Skeletal muscle tissue (tissue), 4 donors: ENCODE results near the gene GRIA3. TPM values are rescaled to one million over a fixed set of nuclear protein-coding genes. Genes with fewer than 3 reads are reported as not detected.
"Not testable (repeated sequence)": the region's sequence is repeated elsewhere in the genome, so short reads cannot be mapped to it uniquely, and the experiment has no call there.

Experiments
- H3K27ac ChIP-seq: one replicate; pipeline ENCODE4 v1.7.0; 2013; ENCODE audit warnings: mild to moderate bottlenecking, low read depth, low read length, inconsistent platforms
- H3K27me3 ChIP-seq, 3 donors: one replicate each; pipeline ENCODE4 v1.7.0; 2013; ENCODE audit warnings: low read length in 3 of 3; ENCODE audit not compliant: control insufficient read depth in 3 of 3, insufficient read depth in 3 of 3
- H3K36me3 ChIP-seq, 3 donors: one replicate each; pipeline ENCODE4 v1.7.0; 2013; ENCODE audit warnings: low read length in 3 of 3; ENCODE audit not compliant: control insufficient read depth in 3 of 3, insufficient read depth in 3 of 3
- H3K4me1 ChIP-seq, 3 donors: one replicate each; pipeline ENCODE4 v1.7.0; 2013; ENCODE audit warnings: low read length in 3 of 3, mild to moderate bottlenecking in 3 of 3; ENCODE audit not compliant: control insufficient read depth in 3 of 3, insufficient read depth in 3 of 3
- H3K4me3 ChIP-seq, 3 donors: one replicate each; pipeline ENCODE4 v1.7.0; 2013; ENCODE audit warnings: low read length in 3 of 3
- H3K9ac ChIP-seq, 3 donors: one replicate each; pipeline ENCODE4 v1.7.0; 2013; ENCODE audit warnings: low read length in 3 of 3, mild to moderate bottlenecking in 3 of 3, moderate library complexity in 2 of 3, low read depth in 1 of 3
- H3K9me3 ChIP-seq, 3 donors: one replicate each; pipeline ENCODE4 v1.7.0; 2013; ENCODE audit warnings: low read length in 3 of 3; ENCODE audit not compliant: control insufficient read depth in 3 of 3
- total RNA-seq: library from RNA; depleted of rRNA; stranded (reverse); fragments of >200 nt; gene quantifications from one replicate; pipeline ENCODE4 v1.2.3, GENCODE V29; 2014
- donor health status: Osteomylitis.

GRIA3 gene
- total RNA-seq, 1 donor from 2014 or later: 5.2 TPM

DNA sequence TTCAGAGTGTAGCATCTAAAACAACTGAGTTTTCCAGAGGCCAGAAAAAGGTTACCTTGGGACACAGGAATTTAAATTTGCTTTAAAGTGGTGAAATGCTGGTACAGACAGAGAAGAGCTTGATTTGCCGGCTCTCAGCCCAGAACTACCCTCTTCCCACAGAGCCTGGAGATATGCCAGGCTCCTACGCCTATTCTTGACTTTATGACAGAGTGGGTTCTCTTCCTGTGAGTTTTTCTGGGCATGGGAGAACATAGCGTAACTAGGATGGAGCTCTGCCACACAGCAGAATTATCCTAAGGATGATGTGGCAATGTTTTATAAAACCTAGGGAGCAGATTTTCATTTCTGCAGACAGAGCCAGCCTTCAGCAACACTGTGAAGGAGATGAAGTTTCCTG, 241.8 kb downstream of the GRIA3 start:
- no peaks in the 10 kb centered on the region for H3K27me3 ChIP-seq
- H3K27ac ChIP-seq: no peak overlapping the region
- H3K4me3 ChIP-seq: no peak overlapping the region
- no peaks in the 10 kb centered on the region for H3K4me1 ChIP-seq
- H3K9me3 ChIP-seq: no peaks in the 10 kb centered on the region
- no peak overlapping the region for H3K9ac ChIP-seq
- no peaks in the 10 kb centered on the region for H3K36me3 ChIP-seq

DNA sequence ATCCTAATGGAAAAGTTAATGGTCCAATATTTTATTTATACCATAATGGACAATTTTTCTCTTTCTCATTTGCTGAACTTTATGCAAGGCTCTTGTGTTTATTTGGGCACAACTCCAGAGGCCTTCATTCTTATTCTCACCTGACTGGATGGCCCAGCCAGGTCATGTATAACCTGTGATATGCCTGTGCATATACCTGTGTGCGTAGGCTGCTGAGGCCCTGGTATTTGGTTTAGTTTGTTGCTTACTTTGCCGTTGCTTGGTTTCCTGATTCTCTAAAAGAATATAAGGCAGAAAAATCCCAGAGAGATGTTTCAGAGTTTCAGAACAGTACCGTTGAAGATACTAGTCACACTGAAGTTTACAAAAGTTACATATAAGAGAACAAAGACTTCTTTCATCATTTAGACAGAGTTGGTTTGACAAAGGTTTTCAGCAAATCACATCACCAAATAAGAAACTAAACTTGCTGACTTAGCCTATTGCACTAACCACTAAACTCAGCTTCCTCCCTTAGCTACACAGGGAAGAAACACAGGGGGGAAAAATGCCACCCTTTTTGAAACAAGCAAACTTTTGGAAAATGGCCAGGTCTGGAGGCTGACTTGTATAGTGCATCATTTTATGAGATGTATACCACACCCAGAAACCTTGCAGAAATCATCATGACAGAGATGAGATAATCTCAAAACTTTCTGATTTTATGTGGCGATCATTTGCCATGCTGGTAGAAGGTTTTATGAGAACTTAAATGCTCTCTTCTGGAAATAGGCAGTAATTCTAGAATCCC, 248.5 kb downstream of the GRIA3 start:
- H3K36me3 ChIP-seq: no peaks in the 10 kb centered on the region
- no peaks in the 10 kb centered on the region for H3K4me1 ChIP-seq

DNA sequence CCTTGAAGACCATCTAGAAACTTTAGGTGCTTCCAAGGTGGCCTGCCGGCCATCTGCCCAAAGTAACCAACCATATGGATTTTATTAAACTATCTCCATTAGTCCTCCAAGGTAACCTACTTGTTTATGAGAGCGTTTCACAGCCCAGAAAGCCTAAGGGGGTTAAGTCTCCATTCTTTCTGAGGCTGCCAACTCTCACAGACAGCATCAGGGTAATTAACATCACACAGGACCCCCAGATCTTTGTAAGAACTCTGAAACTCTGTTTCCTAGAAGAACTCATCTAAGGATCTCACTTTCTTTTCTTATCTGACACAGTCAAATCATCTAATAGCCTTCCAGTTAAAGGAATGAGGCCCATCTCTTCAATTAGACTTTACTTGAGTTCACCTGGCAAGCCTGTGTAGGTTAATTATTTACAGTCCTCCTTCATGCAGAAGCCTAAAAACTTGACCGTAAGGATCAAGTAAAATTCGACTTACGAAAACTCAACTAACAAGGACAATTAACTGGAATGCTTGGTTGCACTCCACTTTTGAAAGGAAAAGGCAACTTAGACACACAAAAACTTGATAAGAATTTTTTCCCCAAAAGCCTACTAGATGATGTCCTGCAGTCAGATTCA, 252.5 kb downstream of the GRIA3 start:
- Histone ChIP-seq H3K4me3 (no peak overlapping the region), H3K9me3 (no peaks in the 10 kb centered on the region), H3K27me3 (no peaks in the 10 kb centered on the region), H3K27ac (no peak overlapping the region), H3K36me3 (no peaks in the 10 kb centered on the region), H3K9ac (no peak overlapping the region), H3K4me1 (no peaks in the 10 kb centered on the region)

More for the DNA sequence above, 248.5 kb downstream of the GRIA3 start:
- Histone ChIP-seq H3K9me3 (no peaks in the 10 kb centered on the region), H3K4me3 (no peak overlapping the region), H3K27ac (no peak overlapping the region), H3K27me3 (no peaks in the 10 kb centered on the region), H3K9ac (no peak overlapping the region)

DNA sequence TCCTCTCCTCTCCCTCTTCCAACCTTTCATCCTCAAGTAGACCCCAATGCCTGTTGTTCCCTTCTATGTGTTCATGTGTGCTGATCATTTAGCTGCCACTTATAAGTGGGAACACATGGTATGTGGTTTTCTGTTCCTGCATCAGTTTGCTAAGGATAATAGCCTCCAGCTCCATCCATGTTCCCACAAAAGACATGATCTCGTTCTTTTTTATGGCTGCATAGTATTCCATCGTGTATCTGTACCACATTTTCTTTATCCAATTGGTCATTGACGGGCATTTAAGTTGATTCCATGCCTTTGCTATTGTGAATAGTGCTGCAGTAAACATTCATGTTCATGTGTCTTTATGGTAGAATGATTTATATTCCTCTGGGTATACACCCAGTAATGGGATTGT, 255.8 kb downstream of the GRIA3 start:
- H3K27me3 ChIP-seq, H3K9me3 ChIP-seq, H3K9ac ChIP-seq, H3K27ac ChIP-seq, H3K36me3 ChIP-seq, H3K4me1 ChIP-seq, H3K4me3 ChIP-seq: not testable (repeated sequence)

DNA sequence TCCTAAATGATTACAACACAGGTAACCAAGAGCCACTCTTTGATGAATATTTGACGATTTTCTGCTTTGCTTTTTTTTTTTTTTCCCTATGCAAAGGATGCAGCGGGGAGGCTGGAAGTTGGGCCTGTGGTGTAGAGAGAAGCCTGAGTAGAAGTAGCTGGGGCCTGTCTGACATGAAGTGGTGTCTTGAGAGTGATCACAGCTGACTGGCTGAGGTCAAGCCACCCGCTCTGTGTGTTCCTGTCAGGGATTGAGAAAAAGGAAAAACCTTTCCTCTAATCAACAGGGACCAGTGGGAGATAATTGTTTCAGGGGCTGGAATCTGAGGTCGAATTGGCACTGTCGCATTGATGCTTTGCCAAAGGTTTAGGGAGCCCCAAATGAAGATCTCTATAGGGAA, 258.7 kb downstream of the GRIA3 start:
- H3K9me3 ChIP-seq: no peaks in the 10 kb centered on the region
- no peak overlapping the region for H3K4me3 ChIP-seq
- no peak overlapping the region for H3K27ac ChIP-seq
- H3K9ac ChIP-seq: no peak overlapping the region
- no peaks in the 10 kb centered on the region for H3K4me1 ChIP-seq
- no peaks in the 10 kb centered on the region for H3K36me3 ChIP-seq
- H3K27me3 ChIP-seq: no peaks in the 10 kb centered on the region

DNA sequence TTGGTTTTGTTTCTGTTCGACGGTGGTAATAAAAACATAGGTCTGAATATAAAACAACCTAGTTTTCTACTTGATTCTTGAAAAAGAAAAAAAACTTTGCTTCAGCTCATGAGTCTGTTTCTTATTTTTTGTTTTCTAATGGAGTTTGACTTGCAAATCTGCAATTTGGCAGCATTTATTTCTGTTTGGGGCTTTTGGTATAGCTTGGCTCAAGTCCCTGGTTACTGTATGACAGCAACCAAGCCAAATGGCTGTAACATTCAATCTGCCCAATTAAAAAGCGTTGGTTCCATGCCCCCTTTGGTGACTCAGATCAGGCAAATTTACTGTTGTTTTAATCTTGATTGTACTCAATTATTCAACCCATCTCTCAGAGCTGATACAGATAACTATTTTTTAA, 263.4 kb downstream of the GRIA3 start:
- Histone ChIP-seq H3K36me3 (no peaks in the 10 kb centered on the region), H3K4me3 (no peak overlapping the region), H3K27me3 (no peaks in the 10 kb centered on the region), H3K27ac (no peak overlapping the region), H3K4me1 (no peaks in the 10 kb centered on the region), H3K9me3 (no peaks in the 10 kb centered on the region), H3K9ac (no peak overlapping the region)

DNA sequence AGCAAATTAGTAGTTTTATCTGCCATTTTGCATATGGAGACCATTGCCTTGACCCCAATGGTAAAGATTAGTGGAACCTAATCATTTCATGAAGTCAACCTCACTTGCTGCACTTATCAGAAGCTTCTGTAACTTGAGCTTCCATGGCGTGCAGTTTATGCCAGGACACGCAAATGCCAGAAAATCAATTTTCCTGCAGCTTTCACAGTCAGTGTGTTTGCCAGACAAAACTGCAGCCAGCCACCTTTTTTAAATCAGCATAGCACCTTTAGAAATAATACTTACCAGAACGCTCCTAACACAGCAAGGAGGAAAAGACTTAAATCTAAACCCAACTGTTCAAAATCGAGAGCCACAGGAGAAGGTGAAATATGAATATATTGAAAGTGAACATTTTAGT, 265.3 kb downstream of the GRIA3 start:
- H3K4me1 ChIP-seq: no peaks in the 10 kb centered on the region
- H3K9ac ChIP-seq: no peak overlapping the region
- no peaks in the 10 kb centered on the region for H3K36me3 ChIP-seq
- no peaks in the 10 kb centered on the region for H3K9me3 ChIP-seq
- no peak overlapping the region for H3K4me3 ChIP-seq
- no peak overlapping the region for H3K27ac ChIP-seq
- no peaks in the 10 kb centered on the region for H3K27me3 ChIP-seq

DNA sequence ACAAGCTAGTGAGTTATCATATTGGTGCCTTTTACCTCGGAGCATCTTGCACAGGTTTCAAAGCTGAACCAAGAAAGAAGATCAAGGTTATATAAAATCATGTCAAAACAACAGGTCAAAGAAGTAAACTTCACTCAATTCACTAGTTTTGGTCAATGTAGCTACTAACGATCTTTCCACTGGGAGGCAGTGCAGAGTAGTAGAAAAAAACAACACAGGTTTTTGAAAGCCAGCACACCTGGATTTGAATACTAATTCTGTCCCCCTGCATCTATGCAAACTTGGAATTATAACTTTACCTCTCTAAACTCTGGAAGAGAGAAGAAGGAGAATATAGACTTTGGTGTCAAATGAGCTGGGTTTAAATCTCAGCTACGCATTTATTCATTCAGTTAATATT, 266.1 kb downstream of the GRIA3 start:
- H3K36me3 ChIP-seq: no peaks in the 10 kb centered on the region
- no peak overlapping the region for H3K4me3 ChIP-seq
- no peaks in the 10 kb centered on the region for H3K4me1 ChIP-seq
- H3K9me3 ChIP-seq: no peaks in the 10 kb centered on the region
- H3K27me3 ChIP-seq: no peaks in the 10 kb centered on the region
- H3K9ac ChIP-seq: no peak overlapping the region
- no peak overlapping the region for H3K27ac ChIP-seq

DNA sequence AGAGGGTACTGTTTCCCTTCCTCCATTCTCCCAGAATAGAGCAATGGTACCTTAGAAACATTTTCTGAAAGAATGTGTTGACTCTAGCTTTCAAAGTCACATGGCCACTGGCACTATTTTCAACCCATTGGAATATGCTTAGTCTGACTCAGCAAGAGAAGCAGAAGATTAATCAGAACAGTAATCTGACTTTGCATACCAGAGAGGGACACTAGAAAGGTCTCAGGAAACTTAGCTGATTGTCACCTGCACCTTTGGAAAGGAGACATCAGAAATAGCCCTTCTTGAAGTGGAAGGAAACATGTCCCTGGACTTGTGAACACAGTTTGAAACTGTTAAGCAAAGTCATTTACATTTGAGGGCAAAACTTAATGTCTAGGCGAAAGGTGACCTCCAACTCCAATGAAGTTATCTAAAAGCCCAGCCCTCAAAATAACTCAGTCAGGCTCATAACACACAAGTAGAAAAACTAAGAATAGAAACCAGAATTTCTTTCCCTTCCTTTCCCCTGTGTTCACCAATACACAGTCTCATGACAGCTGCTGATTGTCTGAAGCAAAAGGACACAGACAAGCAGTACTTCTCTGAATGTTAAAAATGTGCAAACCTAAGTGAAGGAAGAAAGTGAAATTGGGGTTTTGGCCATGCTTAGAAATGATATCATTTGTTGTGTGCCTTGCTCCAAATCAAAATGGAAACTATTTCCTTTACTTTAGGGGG, 270.8 kb downstream of the GRIA3 start:
- Histone ChIP-seq H3K4me3 (no peak overlapping the region), H3K4me1 (no peaks in the 10 kb centered on the region), H3K27me3 (no peaks in the 10 kb centered on the region), H3K27ac (no peak overlapping the region), H3K9me3 (no peaks in the 10 kb centered on the region), H3K9ac (no peak overlapping the region), H3K36me3 (no peaks in the 10 kb centered on the region)

DNA sequence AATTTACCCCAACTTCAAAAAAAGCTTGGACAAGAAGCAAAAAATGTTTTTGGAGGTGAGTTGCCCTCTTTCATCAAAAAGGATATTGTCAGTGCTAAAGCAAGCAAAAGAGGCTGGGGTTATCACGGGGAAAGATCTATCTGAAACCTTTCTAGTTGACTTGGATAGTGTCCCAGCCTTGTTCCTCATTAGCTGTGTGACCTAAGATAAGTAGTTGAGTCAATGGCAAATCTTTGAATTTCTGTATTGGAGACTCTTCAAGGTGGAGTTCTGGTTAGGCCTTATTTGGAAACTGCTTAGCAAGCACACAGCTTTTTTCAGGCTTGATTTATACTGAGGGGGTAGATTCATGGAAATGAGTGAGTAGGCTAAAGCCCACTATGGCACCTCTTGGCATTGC, 271.6 kb downstream of the GRIA3 start:
- no peaks in the 10 kb centered on the region for H3K27me3 ChIP-seq
- no peaks in the 10 kb centered on the region for H3K36me3 ChIP-seq
- H3K27ac ChIP-seq: no peak overlapping the region
- H3K4me3 ChIP-seq: no peak overlapping the region
- H3K4me1 ChIP-seq: no peaks in the 10 kb centered on the region
- H3K9me3 ChIP-seq: no peaks in the 10 kb centered on the region
- no peak overlapping the region for H3K9ac ChIP-seq
